Measurements from ENCODE around the gene RFX5. TPM values are rescaled to one million over a fixed set of nuclear protein-coding genes. Genes with fewer than 3 reads are reported as not detected.
"Not testable (repeated sequence)": the region's sequence is repeated elsewhere in the genome, so short reads cannot be mapped to it uniquely, and the experiment has no call there.

The RFX5 gene
- total and polyA plus RNA-seq, 7 donors = 4.7 to 38.7 (median 17.7) TPM

DNA sequence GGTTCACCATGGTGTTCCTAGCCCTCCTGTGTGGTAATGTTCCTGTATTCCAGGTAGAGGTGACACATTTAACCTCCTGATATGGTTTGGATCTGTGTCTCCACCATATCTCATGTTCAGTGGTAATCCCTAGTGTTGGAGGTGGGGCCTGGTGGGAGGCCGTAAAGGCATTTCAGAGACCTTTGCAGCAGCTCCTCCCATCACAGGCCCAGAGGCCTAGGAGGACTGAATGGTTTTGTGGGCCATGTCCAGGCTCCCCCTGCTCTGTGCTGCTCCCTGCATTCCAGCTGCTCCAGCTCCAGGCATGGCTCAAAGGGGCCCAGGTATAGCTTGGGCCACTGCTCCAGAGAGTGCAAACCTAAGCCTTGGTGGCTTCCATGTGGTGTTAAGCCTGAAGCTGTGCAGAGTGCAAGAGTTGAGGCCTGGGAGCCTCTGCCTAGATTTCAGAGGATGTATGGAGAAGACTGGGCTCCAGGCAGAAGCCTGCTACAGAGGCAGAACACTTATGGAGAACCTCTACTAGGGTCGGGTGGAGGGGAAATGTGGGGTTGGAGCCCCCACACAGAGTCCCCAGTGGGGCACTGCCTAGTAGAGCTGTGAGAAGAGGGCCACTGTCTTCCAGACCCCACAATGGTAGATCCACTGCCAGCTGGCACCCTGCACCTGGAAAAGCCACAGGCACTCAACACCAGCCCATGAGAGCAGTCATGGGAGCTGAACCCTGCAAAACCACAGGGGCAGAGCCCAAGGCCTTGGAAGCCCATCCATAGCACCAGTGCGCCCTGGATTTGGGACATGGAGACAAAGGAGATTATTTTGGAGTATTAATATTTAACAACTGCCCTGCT is 15.5 kb upstream of the RFX5 start:
- WGBS, 3 donors = 92 to 98% (median 93%) methylated on average over 3 of the region's 3 CpGs

DNA sequence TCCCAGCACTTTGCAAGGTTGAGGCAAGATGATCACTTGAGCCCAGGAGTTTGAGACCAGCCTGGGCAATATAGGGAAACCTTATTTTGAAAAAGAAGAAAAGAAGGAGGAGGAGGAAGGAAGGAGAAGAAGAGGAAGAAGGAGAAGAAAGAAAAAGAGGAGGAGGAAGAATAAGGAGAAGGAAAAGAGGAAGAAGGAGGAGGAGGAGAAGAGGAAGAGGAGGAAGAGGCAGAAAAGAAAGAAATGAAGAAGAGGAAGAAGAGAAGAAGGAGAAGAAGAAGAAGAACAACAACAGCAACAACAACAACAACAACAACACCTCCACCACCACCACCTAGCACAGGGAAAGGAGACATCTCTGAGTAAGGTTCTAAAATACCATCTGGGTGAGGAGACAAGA is 14.8 kb upstream of the RFX5 start:
- Histone ChIP-seq H3K36me3 (ENCODE audit: insufficient read depth in 1 of 2, low read depth in 1 of 2) (peaks cover 2 to 36% of the 10 kb centered on the region in 2 donors), H3K4me1 (no peaks in the 10 kb centered on the region), H3K27ac (no peak overlapping the region), H3K27me3 (ENCODE audit: insufficient read depth in 3 of 3, low read length in 2 of 3) (no peaks in the 10 kb centered on the region), H3K4me3 (no peak overlapping the region), H3K9me3 (no peaks in the 10 kb centered on the region)
- TF ChIP-seq, protein P1, sequence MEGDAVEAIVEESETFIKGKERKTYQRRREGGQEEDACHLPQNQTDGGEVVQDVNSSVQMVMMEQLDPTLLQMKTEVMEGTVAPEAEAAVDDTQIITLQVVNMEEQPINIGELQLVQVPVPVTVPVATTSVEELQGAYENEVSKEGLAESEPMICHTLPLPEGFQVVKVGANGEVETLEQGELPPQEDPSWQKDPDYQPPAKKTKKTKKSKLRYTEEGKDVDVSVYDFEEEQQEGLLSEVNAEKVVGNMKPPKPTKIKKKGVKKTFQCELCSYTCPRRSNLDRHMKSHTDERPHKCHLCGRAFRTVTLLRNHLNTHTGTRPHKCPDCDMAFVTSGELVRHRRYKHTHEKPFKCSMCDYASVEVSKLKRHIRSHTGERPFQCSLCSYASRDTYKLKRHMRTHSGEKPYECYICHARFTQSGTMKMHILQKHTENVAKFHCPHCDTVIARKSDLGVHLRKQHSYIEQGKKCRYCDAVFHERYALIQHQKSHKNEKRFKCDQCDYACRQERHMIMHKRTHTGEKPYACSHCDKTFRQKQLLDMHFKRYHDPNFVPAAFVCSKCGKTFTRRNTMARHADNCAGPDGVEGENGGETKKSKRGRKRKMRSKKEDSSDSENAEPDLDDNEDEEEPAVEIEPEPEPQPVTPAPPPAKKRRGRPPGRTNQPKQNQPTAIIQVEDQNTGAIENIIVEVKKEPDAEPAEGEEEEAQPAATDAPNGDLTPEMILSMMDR (IDR thresholded peaks at IDR 0.05) = no peak
- intact Hi-C loops (cut with DNase I) = no loop called here
- ATAC-seq (no peak), DNase-seq (no peak)

More for the DNA sequence above, 15.5 kb upstream of the RFX5 start:
- Histone ChIP-seq H3K36me3 (ENCODE audit: insufficient read depth in 1 of 2, low read depth in 1 of 2) (peaks cover 2 to 38% of the 10 kb centered on the region in 2 donors), H3K4me3 (no peak overlapping the region), H3K9me3 (no peaks in the 10 kb centered on the region), H3K4me1 (peaks cover under 1% of the 10 kb centered on the region), H3K27me3 (ENCODE audit: insufficient read depth in 3 of 3, low read length in 2 of 3) (no peaks in the 10 kb centered on the region), H3K27ac (no peak overlapping the region)
- ATAC-seq = no peak
- intact Hi-C loops (cut with DNase I) = no loop called here
- TF ChIP-seq, protein P1 (IDR thresholded peaks at IDR 0.05) = no peak
- DNase-seq = no peak

DNA sequence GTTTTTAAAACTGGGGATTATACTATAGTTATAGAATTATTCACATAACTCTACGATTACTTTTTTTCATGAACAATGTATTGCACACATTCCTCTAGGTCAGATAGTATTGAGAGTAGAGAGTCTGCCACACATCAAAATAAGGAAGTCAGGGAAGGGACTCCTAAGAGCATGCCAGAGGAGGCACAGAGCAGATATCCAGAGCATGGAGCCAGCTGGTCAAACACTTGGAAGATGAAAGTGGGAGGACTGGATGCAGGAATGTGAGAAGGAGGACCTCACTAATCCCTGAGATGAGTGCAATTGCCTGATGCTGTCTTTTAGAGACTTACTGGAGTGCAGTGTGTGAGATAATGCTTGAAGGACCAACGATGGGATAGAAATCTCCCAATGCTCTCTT is 9.6 kb upstream of the RFX5 start:
- no peak overlapping the region for H3K27ac ChIP-seq
- H3K27me3 ChIP-seq (ENCODE audit: insufficient read depth in 3 of 3, low read length in 2 of 3) = no peaks in the 10 kb centered on the region
- no peaks in the 10 kb centered on the region for H3K4me1 ChIP-seq
- ATAC-seq = no peak
- no peaks in the 10 kb centered on the region for H3K36me3 ChIP-seq (ENCODE audit: insufficient read depth in 1 of 2, low read depth in 1 of 2)
- intact Hi-C loops (cut with DNase I) = no loop called here
- TF ChIP-seq, protein P1 (IDR thresholded peaks at IDR 0.05) = no peak
- H3K9me3 ChIP-seq = no peaks in the 10 kb centered on the region
- no peak for DNase-seq
- H3K4me3 ChIP-seq = no peak overlapping the region
- 41 to 52% (median 49%) methylated on average over 2 of the region's 2 CpGs for WGBS, 3 donors

GRCh38 chr1:151352021-151352718 is 5.1 kb upstream of the RFX5 start:
- Histone ChIP-seq H3K4me3 (no peak overlapping the region), H3K27ac (no peak overlapping the region), H3K27me3 (ENCODE audit: insufficient read depth in 3 of 3, low read length in 2 of 3) (no peaks in the 10 kb centered on the region), H3K36me3 (ENCODE audit: insufficient read depth in 1 of 2, low read depth in 1 of 2) (no peaks in the 10 kb centered on the region), H3K4me1 (peaks cover 7% of the 10 kb centered on the region), H3K9me3 (peaks cover 5% of the 10 kb centered on the region)
- TF ChIP-seq, protein P1 (IDR thresholded peaks at IDR 0.05) = no peak
- DNase-seq = no peak
- WGBS, 3 donors = 89 to 94% (median 94%) methylated on average over 6 of the region's 6 CpGs
- ATAC-seq = no peak
- intact Hi-C loops (cut with DNase I) = no loop called here

DNA sequence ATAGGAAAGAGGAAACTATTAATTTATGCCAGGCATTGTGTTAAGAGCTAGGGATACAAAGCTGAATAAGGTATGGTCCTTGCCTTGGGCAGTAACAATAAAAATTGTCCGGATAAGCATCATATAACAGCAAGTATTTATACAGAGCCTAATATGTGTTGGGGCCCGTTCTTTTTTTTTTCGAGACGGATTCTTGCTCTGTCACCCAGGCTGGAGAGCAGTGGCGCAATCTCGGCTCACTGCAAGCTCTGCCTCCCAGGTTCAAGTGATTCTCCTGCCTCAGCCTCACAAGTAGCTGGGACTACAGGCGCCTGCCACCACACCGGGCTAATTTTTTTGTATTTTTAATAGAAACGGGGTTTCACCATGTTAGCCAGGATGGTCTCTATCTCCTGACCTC is 3.3 kb upstream of the RFX5 start:
- DNase-seq, ATAC-seq: not testable (repeated sequence)

More for the DNA sequence above, 3.3 kb upstream of the RFX5 start:
- peaks cover 16% of the 10 kb centered on the region for H3K4me1 ChIP-seq
- intact Hi-C loops (cut with DNase I); H3K9me3 ChIP-seq; H3K27ac ChIP-seq; H3K4me3 ChIP-seq; H3K27me3 ChIP-seq (ENCODE audit: insufficient read depth in 3 of 3, low read length in 2 of 3); H3K36me3 ChIP-seq (ENCODE audit: insufficient read depth in 1 of 2, low read depth in 1 of 2): not testable (repeated sequence)
- 94 to 95% (median 94%) methylated on average over 9 of the region's 9 CpGs for WGBS, 3 donors

Measured in psoas muscle (tissue), 8 donors.